Coronary artery (tissue), 2 donors: Measurements from ENCODE around the gene FAM20C.

ENCODE experiments used
- DNase-seq: peaks from one replicate; pipeline ENCODE4 v3.0.0-alpha.2; 2017; ENCODE audit warnings: low spot score
- H3K27ac ChIP-seq, 2 donors: fragments of 200-600 bp; sonication (generic); one replicate each; pipeline ENCODE4 v1.5.1; 2016 to 2019
- H3K4me3 ChIP-seq: fragments of 200-600 bp; sonication (generic); 2 replicates; pipeline ENCODE4 v1.5.1; 2016; ENCODE audit warnings: mild to moderate bottlenecking, moderate library complexity
- CTCF ChIP-seq: fragments of 200-600 bp; sonication (generic); IDR thresholded peaks from one replicate; pipeline ENCODE4 v1.5.1; 2019; ENCODE audit warnings: antibody characterized with exemption

Gene FAM20C

GRCh38 chr7:281637-282036 lies 89.3 kb downstream of the FAM20C start:
- H3K27ac ChIP-seq: no peak overlapping the region
- TF ChIP-seq CTCF: no peak
- DNase-seq: no peak

GRCh38 chr7:282621-283020 lies 90.2 kb downstream of the FAM20C start:
- Histone ChIP-seq H3K27ac (no peak overlapping the region), H3K4me3 (no peak overlapping the region)
- no peak for TF ChIP-seq CTCF
- DNase-seq: no peak

More at GRCh38 chr7:281637-282036, 89.3 kb downstream of the FAM20C start:
- no peak overlapping the region for H3K4me3 ChIP-seq

GRCh38 chr7:284762-285722 lies 92.7 kb downstream of the FAM20C start:
- Histone ChIP-seq H3K4me3 (no peak overlapping the region), H3K27ac (no peak overlapping the region)
- no peak for DNase-seq
- no peak for TF ChIP-seq CTCF

GRCh38 chr7:285731-286130 lies 93.4 kb downstream of the FAM20C start:
- no peak for TF ChIP-seq CTCF
- no peak for DNase-seq
- H3K4me3 ChIP-seq: no peak overlapping the region
- H3K27ac ChIP-seq: no peak overlapping the region

- Histone ChIP-seq H3K4me3 (no peak overlapping the region), H3K27ac (no peak overlapping the region)
- DNase-seq: no peak
Observed at GRCh38 chr7:286266-286665, 93.9 kb downstream of the FAM20C start.

GRCh38 chr7:288671-289101 lies 96.3 kb downstream of the FAM20C start:
- no peak for DNase-seq

More at GRCh38 chr7:286266-286665, 93.9 kb downstream of the FAM20C start:
- no peak for TF ChIP-seq CTCF

More at GRCh38 chr7:288671-289101, 96.3 kb downstream of the FAM20C start:
- Histone ChIP-seq H3K4me3 (no peak overlapping the region), H3K27ac (no peak overlapping the region)
- no peak for TF ChIP-seq CTCF
